Vagina (tissue), 2 donors: ENCODE data around the gene RAB4A. TPM values are rescaled to one million over a fixed set of nuclear protein-coding genes. Genes with fewer than 3 reads are reported as not detected.
A peak's percentile ranks its signal among the peaks of the same experiment; 100 is the strongest.

ENCODE experiments used
- DNase-seq, 2 donors: peaks; one replicate each; pipeline ENCODE4 v3.0.0-alpha.2; 2017; ENCODE audit errors: extremely low spot score in 2 of 2
- H3K27ac ChIP-seq: fragments of 200-600 bp; sonication (generic); one replicate; pipeline ENCODE4 v1.5.1; 2019
- H3K27me3 ChIP-seq: fragments of 200-600 bp; sonication (generic); one replicate; pipeline ENCODE4 v1.5.1; 2019
- H3K36me3 ChIP-seq, 2 donors: fragments of 200-600 bp; sonication (generic); one replicate each; pipeline ENCODE4 v1.5.1; 2017 to 2019
- H3K4me1 ChIP-seq: fragments of 200-600 bp; sonication (generic); one replicate; pipeline ENCODE4 v1.5.1; 2019
- H3K4me3 ChIP-seq, 2 donors: fragments of 200-600 bp; sonication (generic); 1 replicate in 1 of 2; 2 replicates in 1 of 2; pipeline ENCODE4 v1.5.1; 2016 to 2019
- H3K9me3 ChIP-seq: fragments of 200-600 bp; sonication (generic); one replicate; pipeline ENCODE4 v1.5.1; 2019
- CTCF ChIP-seq, 3 experiments: fragments of 450-650 bp in 2 of 3; fragments of 200-600 bp in 1 of 3; sonication (generic) in 1 of 3; IDR thresholded peaks; one replicate each; pipeline ENCODE4 v1.5.1; 2017 to 2019; ENCODE audit warnings: antibody characterized with exemption in 3 of 3, mild to moderate bottlenecking in 2 of 3, moderate library complexity in 2 of 3
- POLR2A ChIP-seq, 2 donors: fragments of 450-650 bp; IDR thresholded peaks; one replicate each; pipeline ENCODE4 v1.6.1; 2017; ENCODE audit warnings: antibody characterized with exemption in 2 of 2, mild to moderate bottlenecking in 2 of 2, moderate library complexity in 2 of 2
- POLR2AphosphoS5 ChIP-seq, 2 donors: sonication (generic); formaldehyde crosslinking; IDR thresholded peaks; one replicate each; pipeline ENCODE4 v1.9.0; 2017; ENCODE audit warnings: antibody characterized with exemption in 2 of 2, mild to moderate bottlenecking in 2 of 2, low read depth in 1 of 2; ENCODE audit not compliant: insufficient read depth in 1 of 2
- intact Hi-C: fragments of 100-400 bp; cut with DNase I; formaldehyde crosslinking; loops from one replicate; pipeline ENCODE4 v1.15.1; 2023
- total RNA-seq: library from RNA; depleted of rRNA; stranded (reverse); fragments of >200 nt; gene quantifications from one replicate; pipeline ENCODE4 v1.2.3, GENCODE V29; 2016

Gene RAB4A
- total RNA-seq, 1 donor from 2014 or later = 16.5 TPM

- H3K27ac ChIP-seq = no peak overlapping the region
- intact Hi-C loops = loop anchor here (10.0 kb wide), 1 partner anchor 251 kb away; no protein-coding TSS in a partner anchor
- TF ChIP-seq POLR2AphosphoS5 (IDR thresholded peaks at IDR 0.05; ENCODE audit: insufficient read depth in 1 of 2, low read depth in 1 of 2) = no peak
- no peak for TF ChIP-seq CTCF (IDR thresholded peaks at IDR 0.05)
- TF ChIP-seq POLR2A (IDR thresholded peaks at IDR 0.05) = no peak
- H3K36me3 ChIP-seq = no peaks in the 10 kb centered on the region
- DNase-seq = no peak
- H3K27me3 ChIP-seq = no peaks in the 10 kb centered on the region
- no peaks in the 10 kb centered on the region for H3K4me1 ChIP-seq
- no peaks in the 10 kb centered on the region for H3K9me3 ChIP-seq
- no peak overlapping the region for H3K4me3 ChIP-seq
Measured at GRCh38 chr1:229264068-229264467, 6.8 kb upstream of the RAB4A start.

GRCh38 chr1:229264487-229264886, 6.4 kb upstream of the RAB4A start:
- no peak overlapping the region for H3K27ac ChIP-seq
- intact Hi-C loops = loop anchor here (10.0 kb wide), 1 partner anchor 250 kb away; no protein-coding TSS in a partner anchor

GRCh38 chr1:229266274-229266673, 4.6 kb upstream of the RAB4A start:
- no peak overlapping the region for H3K27ac ChIP-seq
- H3K4me3 ChIP-seq = no peak overlapping the region
- intact Hi-C loops = loop anchor here (10.0 kb wide), 1 partner anchor 249 kb away; no protein-coding TSS in a partner anchor
- peaks cover 8% of the 10 kb centered on the region for H3K4me1 ChIP-seq
- TF ChIP-seq CTCF (IDR thresholded peaks at IDR 0.05) (no peak), POLR2A (IDR thresholded peaks at IDR 0.05) (no peak), POLR2AphosphoS5 (IDR thresholded peaks at IDR 0.05; ENCODE audit: insufficient read depth in 1 of 2, low read depth in 1 of 2) (no peak)
- H3K9me3 ChIP-seq = no peaks in the 10 kb centered on the region
- DNase-seq = no peak
- H3K27me3 ChIP-seq = no peaks in the 10 kb centered on the region
- H3K36me3 ChIP-seq = no peaks in the 10 kb centered on the region

More at GRCh38 chr1:229264487-229264886, 6.4 kb upstream of the RAB4A start:
- Histone ChIP-seq H3K27me3 (no peaks in the 10 kb centered on the region), H3K9me3 (no peaks in the 10 kb centered on the region), H3K36me3 (no peaks in the 10 kb centered on the region), H3K4me3 (no peak overlapping the region), H3K4me1 (no peaks in the 10 kb centered on the region)
- no peak for TF ChIP-seq POLR2A (IDR thresholded peaks at IDR 0.05)
- no peak for TF ChIP-seq CTCF (IDR thresholded peaks at IDR 0.05)
- no peak for TF ChIP-seq POLR2AphosphoS5 (IDR thresholded peaks at IDR 0.05; ENCODE audit: insufficient read depth in 1 of 2, low read depth in 1 of 2)
- no peak for DNase-seq

GRCh38 chr1:229266832-229267500, 3.9 kb upstream of the RAB4A start:
- Histone ChIP-seq H3K4me1 (peaks cover 13% of the 10 kb centered on the region), H3K9me3 (no peaks in the 10 kb centered on the region), H3K27ac (no peak overlapping the region), H3K27me3 (no peaks in the 10 kb centered on the region), H3K36me3 (no peaks in the 10 kb centered on the region), H3K4me3 (no peak overlapping the region)
- DNase-seq = no peak
- intact Hi-C loops = loop anchor here (10.0 kb wide), 1 partner anchor 248 kb away; no protein-coding TSS in a partner anchor
- TF ChIP-seq POLR2AphosphoS5 (IDR thresholded peaks at IDR 0.05; ENCODE audit: insufficient read depth in 1 of 2, low read depth in 1 of 2) (no peak), CTCF (IDR thresholded peaks at IDR 0.05) (no peak), POLR2A (IDR thresholded peaks at IDR 0.05) (no peak)

GRCh38 chr1:229268505-229268904, 2.4 kb upstream of the RAB4A start:
- DNase-seq = no peak
- no peak overlapping the region for H3K4me3 ChIP-seq
- H3K4me1 ChIP-seq = peaks cover 28% of the 10 kb centered on the region
- H3K9me3 ChIP-seq = no peaks in the 10 kb centered on the region
- H3K27me3 ChIP-seq = no peaks in the 10 kb centered on the region
- H3K27ac ChIP-seq = no peak overlapping the region
- intact Hi-C loops = loop anchor here (10.0 kb wide), 1 partner anchor 246 kb away; no protein-coding TSS in a partner anchor
- no peak for TF ChIP-seq CTCF (IDR thresholded peaks at IDR 0.05)
- no peak for TF ChIP-seq POLR2A (IDR thresholded peaks at IDR 0.05)
- TF ChIP-seq POLR2AphosphoS5 (IDR thresholded peaks at IDR 0.05; ENCODE audit: insufficient read depth in 1 of 2, low read depth in 1 of 2) = peak in 1 of 2 donors; percentile 42
- H3K36me3 ChIP-seq = no peaks in the 10 kb centered on the region
